DOHH2 (cell line): ENCODE results near the gene STK4.

Source experiments
- EZH2phosphoT487 ChIP-seq: fragments of 200-600 bp; sonication (generic); IDR thresholded peaks from 2 replicates; pipeline ENCODE4 v1.6.1; 2017; ENCODE audit warnings: borderline replicate concordance, mild to moderate bottlenecking, antibody characterized with exemption, low read length, moderate library complexity, mixed read lengths
- TF ChIP-seq, protein P1 (sequence below): fragments of 200-600 bp; sonication (generic); IDR thresholded peaks from one replicate; pipeline ENCODE4 v1.5.1; 2014; ENCODE audit warnings: antibody characterized with exemption, mild to moderate bottlenecking, low read depth, low read length; ENCODE audit not compliant: poor library complexity, severe bottlenecking

DNA sequence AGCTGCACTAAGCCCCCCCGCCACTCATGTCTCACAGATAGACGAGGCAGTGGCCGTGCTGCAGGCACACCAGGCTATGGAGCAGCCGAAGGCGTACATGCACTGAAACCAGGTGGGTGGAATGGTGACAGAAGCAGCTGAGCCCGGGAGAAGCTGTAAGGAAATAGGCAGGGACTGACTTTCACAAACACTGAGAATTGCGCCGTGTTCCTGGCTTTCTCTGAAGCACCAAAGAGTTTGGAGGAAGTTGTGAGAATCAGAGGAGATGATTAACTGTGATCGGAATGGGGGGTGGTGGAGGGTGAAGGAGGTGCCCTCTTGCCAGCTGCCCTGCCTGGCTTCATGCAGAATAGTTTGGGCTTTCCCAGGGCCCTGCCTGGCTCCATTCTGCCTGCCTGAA, 27.7 kb upstream of the STK4 start:
- TF ChIP-seq, protein P1, sequence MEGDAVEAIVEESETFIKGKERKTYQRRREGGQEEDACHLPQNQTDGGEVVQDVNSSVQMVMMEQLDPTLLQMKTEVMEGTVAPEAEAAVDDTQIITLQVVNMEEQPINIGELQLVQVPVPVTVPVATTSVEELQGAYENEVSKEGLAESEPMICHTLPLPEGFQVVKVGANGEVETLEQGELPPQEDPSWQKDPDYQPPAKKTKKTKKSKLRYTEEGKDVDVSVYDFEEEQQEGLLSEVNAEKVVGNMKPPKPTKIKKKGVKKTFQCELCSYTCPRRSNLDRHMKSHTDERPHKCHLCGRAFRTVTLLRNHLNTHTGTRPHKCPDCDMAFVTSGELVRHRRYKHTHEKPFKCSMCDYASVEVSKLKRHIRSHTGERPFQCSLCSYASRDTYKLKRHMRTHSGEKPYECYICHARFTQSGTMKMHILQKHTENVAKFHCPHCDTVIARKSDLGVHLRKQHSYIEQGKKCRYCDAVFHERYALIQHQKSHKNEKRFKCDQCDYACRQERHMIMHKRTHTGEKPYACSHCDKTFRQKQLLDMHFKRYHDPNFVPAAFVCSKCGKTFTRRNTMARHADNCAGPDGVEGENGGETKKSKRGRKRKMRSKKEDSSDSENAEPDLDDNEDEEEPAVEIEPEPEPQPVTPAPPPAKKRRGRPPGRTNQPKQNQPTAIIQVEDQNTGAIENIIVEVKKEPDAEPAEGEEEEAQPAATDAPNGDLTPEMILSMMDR: no peak
- TF ChIP-seq EZH2phosphoT487: no peak
